HL-60 (cell line): ENCODE results near the gene TPST2.

Experiments
- DNase-seq, 2 experiments: peaks; one replicate each; pipeline ENCODE4 v3.0.0-alpha.2; 2010 to 2020; ENCODE audit warnings: low read depth in 1 of 2, low spot score in 1 of 2
- H3K27ac ChIP-seq: fragments of 250-450 bp; sonication (Bioruptor Pico); replicated peaks from 2 replicates; pipeline ENCODE4 v1.5.1; 2020; ENCODE audit warnings: mild to moderate bottlenecking, moderate library complexity
- H3K27me3 ChIP-seq: fragments of 250-450 bp; sonication (Bioruptor Pico); 2 replicates; pipeline ENCODE4 v1.5.1; 2021; ENCODE audit warnings: mild to moderate bottlenecking, moderate library complexity; ENCODE audit not compliant: insufficient read depth, poor library complexity, severe bottlenecking
- H3K4me3 ChIP-seq: replicated peaks from 2 replicates; pipeline ENCODE4 v1.5.1; 2011; ENCODE audit warnings: mild to moderate bottlenecking, control low read depth, low read length; ENCODE audit not compliant: insufficient read depth
- GABPA ChIP-seq: IDR thresholded peaks from 2 replicates; pipeline ENCODE4 v1.6.1; 2012; ENCODE audit warnings: low read depth
- POLR2AphosphoS5 ChIP-seq: IDR thresholded peaks from 2 replicates; pipeline ENCODE4 v1.6.1; 2012; ENCODE audit warnings: low read depth
- SPI1 ChIP-seq: IDR thresholded peaks from 2 replicates; pipeline ENCODE4 v1.6.1; 2012; ENCODE audit warnings: low read depth, mild to moderate bottlenecking, borderline replicate concordance
- TF ChIP-seq, protein P1 (sequence below): IDR thresholded peaks from one replicate; pipeline ENCODE4 v1.5.1; 2011; ENCODE audit warnings: low read length, control low read depth, inconsistent platforms; ENCODE audit not compliant: insufficient read depth
- TF ChIP-seq, protein P2 (sequence below): IDR thresholded peaks from 2 replicates; pipeline ENCODE4 v1.6.1; 2012; ENCODE audit warnings: low read depth; ENCODE audit not compliant: insufficient replicate concordance

TPST2 gene

DNA sequence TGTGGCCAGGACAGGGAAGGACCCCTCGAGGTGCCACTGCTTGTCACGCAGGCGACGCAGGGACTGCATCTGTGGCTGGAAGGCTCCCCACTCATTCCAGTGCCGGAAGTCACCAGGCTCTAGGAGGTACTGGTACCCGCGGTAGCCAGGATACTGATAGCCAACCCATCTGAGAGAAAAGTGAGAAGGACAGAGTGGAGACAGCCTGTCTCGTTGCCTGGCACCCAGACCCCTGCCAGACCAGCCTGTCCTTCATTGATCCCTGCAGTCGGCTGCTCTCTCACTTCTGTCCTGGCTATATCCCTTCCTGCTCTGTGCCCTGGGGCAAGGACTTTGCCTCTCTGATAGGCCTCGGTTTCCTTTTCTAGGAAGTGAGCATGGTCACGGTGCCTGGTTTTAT is 9.6 kb upstream of the TPST2 start:
- TF ChIP-seq GABPA (no peak), SPI1 (no peak), POLR2AphosphoS5 (no peak)
- TF ChIP-seq, protein P1, sequence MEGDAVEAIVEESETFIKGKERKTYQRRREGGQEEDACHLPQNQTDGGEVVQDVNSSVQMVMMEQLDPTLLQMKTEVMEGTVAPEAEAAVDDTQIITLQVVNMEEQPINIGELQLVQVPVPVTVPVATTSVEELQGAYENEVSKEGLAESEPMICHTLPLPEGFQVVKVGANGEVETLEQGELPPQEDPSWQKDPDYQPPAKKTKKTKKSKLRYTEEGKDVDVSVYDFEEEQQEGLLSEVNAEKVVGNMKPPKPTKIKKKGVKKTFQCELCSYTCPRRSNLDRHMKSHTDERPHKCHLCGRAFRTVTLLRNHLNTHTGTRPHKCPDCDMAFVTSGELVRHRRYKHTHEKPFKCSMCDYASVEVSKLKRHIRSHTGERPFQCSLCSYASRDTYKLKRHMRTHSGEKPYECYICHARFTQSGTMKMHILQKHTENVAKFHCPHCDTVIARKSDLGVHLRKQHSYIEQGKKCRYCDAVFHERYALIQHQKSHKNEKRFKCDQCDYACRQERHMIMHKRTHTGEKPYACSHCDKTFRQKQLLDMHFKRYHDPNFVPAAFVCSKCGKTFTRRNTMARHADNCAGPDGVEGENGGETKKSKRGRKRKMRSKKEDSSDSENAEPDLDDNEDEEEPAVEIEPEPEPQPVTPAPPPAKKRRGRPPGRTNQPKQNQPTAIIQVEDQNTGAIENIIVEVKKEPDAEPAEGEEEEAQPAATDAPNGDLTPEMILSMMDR: no peak
- TF ChIP-seq, protein P2, sequence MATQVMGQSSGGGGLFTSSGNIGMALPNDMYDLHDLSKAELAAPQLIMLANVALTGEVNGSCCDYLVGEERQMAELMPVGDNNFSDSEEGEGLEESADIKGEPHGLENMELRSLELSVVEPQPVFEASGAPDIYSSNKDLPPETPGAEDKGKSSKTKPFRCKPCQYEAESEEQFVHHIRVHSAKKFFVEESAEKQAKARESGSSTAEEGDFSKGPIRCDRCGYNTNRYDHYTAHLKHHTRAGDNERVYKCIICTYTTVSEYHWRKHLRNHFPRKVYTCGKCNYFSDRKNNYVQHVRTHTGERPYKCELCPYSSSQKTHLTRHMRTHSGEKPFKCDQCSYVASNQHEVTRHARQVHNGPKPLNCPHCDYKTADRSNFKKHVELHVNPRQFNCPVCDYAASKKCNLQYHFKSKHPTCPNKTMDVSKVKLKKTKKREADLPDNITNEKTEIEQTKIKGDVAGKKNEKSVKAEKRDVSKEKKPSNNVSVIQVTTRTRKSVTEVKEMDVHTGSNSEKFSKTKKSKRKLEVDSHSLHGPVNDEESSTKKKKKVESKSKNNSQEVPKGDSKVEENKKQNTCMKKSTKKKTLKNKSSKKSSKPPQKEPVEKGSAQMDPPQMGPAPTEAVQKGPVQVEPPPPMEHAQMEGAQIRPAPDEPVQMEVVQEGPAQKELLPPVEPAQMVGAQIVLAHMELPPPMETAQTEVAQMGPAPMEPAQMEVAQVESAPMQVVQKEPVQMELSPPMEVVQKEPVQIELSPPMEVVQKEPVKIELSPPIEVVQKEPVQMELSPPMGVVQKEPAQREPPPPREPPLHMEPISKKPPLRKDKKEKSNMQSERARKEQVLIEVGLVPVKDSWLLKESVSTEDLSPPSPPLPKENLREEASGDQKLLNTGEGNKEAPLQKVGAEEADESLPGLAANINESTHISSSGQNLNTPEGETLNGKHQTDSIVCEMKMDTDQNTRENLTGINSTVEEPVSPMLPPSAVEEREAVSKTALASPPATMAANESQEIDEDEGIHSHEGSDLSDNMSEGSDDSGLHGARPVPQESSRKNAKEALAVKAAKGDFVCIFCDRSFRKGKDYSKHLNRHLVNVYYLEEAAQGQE: no peak
- no peak overlapping the region for H3K4me3 ChIP-seq
- no peak for DNase-seq
- no peaks in the 10 kb centered on the region for H3K27me3 ChIP-seq
- H3K27ac ChIP-seq: no peak overlapping the region

DNA sequence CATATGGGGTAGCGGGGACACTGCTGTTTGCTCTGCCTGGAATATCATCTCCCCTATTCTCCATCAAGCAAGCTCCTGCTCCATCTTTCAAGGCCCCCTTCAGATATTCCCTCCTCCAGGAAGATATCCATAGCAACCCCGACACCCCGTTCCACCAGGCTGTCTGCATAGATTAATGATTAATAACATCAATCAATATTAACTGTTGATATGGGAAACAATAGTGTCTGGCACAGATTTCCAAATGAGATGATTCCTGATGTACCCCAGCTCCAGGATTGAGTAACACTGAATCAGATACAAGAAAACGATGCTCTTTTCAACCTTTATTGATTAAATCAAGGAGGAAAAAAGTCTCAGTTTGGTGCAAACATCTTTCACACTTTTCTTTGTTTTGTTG is 7.5 kb upstream of the TPST2 start:
- DNase-seq: no peak
- TF ChIP-seq, protein P2: no peak
- no peak for TF ChIP-seq POLR2AphosphoS5

DNA sequence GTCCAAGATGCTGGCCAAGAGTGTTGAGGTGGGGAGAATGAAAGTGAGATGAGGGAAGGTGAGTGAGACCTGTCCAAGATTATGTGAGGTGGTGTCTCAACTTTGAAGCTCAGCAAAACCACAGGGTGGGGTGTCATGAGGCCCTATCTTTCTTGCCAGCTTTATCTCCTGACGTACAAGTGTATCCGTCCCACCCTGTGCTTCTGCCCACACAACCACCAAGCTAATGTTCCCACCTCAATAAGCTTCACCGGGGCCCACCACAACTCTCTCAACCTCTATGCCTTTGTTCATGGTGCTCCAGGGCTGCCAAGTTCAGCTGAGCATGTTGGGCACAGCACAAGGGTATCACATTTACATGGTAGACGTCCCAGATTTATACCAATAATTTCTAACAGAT is 7.1 kb upstream of the TPST2 start:
- Histone ChIP-seq H3K27me3 (no peaks in the 10 kb centered on the region), H3K27ac (no peak overlapping the region), H3K4me3 (no peak overlapping the region)
- DNase-seq: no peak
- TF ChIP-seq SPI1: no peak
- TF ChIP-seq, protein P1: no peak
- no peak for TF ChIP-seq POLR2AphosphoS5
- TF ChIP-seq, protein P2: no peak
- no peak for TF ChIP-seq GABPA

More for the DNA sequence above, 7.5 kb upstream of the TPST2 start:
- no peak overlapping the region for H3K4me3 ChIP-seq
- no peak overlapping the region for H3K27ac ChIP-seq
- no peaks in the 10 kb centered on the region for H3K27me3 ChIP-seq

DNA sequence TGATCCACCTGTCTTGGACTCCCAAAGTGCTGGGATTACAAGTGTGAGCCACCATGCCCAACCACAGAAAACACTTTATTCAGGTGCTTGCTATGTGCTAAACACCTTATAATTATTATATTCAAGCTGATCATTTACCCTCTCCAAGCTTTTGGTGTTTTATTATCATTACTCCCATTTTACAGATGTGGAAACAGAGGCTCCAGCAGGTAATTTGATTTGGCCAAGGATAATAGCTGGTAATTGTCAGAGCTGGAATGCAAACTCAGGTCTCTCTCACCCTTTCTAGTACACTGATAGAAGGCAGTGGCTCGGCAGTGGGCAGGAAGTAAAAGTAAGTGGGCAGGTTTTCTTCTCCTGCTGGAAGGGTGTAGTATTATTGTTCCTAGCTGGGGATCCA is 3.8 kb upstream of the TPST2 start:
- Histone ChIP-seq H3K27ac (no peak overlapping the region), H3K27me3 (no peaks in the 10 kb centered on the region), H3K4me3 (no peak overlapping the region)
- no peak for DNase-seq
- TF ChIP-seq POLR2AphosphoS5 (no peak), GABPA (no peak), SPI1 (no peak)
- TF ChIP-seq, protein P2: no peak
- TF ChIP-seq, protein P1: no peak
